GDM1 (cell line): ENCODE measurements around the gene SNRPA.
"Not testable (repeated sequence)": the region's sequence is repeated elsewhere in the genome, so short reads cannot be mapped to it uniquely, and the experiment has no call there.

ENCODE experiments used
- DNase-seq: peaks from one replicate; lab custom pipeline; 2025; lab: John Stamatoyannopoulos, UW

SNRPA gene

GRCh38 chr19:40777645-40777936 lies 26.6 kb downstream of the SNRPA start:
- DNase-seq, result no peak

GRCh38 chr19:40777937-40778705 lies 27.1 kb downstream of the SNRPA start, which contains the start of gene RAB4B:
TSS of gene RAB4B (plus strand) at chr19:40778247. CDS start at chr19:40778376, 129 bp downstream.
- peak; percentile 100 for DNase-seq

DNA sequence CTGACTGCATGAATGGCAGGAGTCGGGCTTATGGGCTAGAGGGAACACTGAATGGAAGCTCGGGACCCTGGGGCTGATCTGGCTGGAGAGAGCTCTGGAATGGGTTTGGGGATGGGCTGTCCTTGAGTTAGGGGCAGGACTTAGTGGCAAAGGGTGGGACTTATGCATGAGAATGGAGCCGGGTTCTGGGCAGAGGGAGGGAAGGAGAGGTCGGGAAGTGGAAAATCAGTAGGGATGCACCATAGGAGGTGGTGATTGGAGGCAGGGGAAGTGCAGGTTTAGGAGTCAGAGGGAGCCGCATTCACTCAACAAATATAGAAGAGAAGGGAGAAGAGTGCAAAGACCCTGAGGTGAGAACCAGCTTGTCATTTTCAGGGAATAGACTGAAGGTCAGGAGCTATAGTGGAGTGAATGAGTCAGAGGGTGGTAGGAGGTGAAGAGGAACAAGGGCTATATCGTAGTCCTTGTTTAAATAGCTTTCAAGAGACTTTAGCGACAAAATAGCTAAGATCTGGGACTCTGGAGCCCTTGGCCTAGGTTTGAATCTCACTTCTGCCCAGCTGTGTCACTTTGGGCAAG lies 27.8 kb downstream of the SNRPA start:
- no peak for DNase-seq

DNA sequence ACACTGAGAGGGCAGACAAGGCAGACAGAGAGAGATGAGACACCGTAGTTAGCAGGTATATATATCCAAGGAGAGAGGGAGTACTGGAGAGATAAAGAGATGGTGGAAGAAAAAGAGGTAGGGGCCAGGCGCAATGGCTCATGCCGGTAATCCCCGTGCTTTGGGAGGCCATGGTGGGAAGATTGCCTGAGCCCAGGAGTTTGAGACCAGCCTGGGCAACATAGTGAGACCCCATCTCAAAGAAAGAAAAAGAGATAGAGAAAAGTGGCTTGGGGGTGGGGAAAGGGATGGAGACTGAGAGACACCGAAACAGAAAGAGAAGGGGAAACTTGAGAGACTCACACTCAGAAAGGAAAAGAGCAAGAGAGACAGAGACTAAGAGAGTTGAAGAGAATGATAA lies 29.6 kb downstream of the SNRPA start:
- no peak for DNase-seq

DNA sequence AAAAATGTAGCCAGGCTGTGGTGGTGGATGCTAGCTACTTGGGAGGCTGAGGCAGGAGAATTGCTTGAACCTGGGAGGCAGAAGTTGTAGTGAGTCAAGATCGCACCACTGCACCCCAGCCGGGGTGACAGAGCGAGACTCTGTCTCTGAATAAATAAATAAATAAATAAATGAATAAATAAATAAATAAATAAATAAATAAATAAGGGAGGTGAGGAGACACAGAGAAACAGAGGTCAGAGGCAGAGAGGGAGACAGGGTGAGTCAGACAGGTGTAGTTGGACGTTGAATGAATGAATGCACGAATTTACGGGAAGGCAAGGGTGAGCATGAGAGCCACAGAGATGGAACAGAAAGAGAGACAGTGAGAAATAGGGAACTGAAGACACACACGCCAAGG lies 30.1 kb downstream of the SNRPA start:
- DNase-seq, result no peak

DNA sequence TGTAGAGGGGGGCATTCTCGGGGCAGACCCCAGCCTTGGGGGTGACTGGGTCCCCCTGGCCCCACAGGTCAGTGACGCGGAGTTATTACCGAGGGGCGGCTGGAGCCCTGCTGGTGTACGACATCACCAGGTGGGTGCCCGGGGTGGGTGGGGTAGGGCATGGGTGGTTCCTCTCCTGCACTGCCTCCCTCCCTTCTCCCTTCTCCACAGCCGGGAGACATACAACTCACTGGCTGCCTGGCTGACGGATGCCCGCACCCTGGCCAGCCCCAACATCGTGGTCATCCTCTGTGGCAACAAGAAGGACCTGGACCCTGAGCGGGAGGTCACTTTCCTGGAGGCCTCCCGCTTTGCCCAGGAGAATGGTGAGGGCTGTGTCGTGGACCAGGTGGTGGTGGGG lies 32.7 kb downstream of the SNRPA start:
- DNase-seq, result no peak

- DNase-seq, result not testable (repeated sequence)
These were observed 33.1 kb downstream of the SNRPA start for GRCh38 chr19:40784146-40784545.

GRCh38 chr19:40785526-40785925 lies 34.5 kb downstream of the SNRPA start:
- no peak for DNase-seq

DNA sequence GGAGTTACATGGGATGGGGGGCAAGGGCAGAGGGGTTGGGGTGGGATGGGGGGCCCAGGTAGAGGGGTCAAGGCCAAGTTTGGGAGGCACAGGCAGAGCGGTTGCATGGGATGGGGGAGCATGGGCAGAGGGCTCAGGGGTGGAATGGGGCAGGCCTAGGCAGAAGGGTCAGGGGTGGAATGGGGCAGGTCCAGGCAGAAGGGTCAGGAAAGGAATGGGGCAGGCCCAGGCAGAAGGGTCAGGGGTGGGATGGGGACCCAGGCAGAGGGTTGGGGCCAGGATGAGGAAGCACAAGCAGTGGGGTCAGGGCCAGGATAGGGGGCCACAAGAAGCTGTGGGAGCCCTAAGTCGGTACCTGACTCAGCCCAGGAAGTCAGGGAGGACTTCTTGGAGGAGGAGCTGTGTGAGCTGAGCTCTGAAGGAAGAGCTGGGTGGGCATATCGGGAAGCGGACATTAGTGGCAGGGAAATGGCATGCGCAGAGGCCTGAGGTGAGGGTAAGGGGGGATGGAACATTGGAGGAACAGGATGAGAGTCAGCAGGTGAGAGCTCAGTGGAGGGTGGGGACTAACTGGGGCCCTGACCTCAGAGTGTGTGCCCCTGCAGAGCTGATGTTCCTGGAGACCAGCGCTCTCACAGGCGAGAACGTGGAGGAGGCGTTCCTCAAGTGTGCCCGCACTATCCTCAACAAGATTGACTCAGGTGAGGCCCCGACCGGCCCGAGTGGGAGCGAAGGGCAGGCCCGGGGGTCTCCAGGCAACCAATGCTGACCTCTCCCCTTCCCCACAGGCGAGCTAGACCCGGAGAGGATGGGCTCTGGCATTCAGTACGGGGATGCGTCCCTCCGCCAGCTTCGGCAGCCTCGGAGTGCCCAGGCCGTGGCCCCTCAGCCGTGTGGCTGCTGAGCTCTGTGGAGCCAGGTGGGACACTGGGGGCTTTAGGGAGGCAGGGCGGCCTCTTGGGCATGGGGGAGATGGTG lies 35.3 kb downstream of the SNRPA start:
- DNase-seq, result no peak

GRCh38 chr19:40791349-40791748 lies 40.3 kb downstream of the SNRPA start:
- DNase-seq, result no peak

DNA sequence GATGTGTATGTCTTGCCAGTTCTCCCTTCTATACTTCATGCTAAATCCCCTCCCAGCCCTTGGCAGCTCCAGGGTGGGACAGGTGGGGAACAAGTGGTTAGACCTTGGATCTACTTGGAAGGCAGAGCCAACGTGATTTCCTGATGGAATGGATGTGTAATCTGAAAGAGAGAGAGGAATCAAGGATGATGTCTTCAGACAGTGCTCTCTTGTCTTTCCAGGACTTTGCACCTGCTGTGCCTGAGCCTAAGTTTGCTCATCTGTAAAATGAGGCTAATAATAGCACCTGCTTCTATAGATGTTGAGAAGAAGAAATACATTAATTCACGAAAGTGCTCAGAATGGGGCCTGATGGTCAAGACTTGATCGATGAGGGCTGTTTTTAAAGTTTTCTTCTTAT lies 41.0 kb downstream of the SNRPA start:
- no peak for DNase-seq

GRCh38 chr19:40797166-40797962 lies 46.4 kb downstream of the SNRPA start:
- DNase-seq, result no peak

- peak; percentile 46 for DNase-seq
These were observed 47.1 kb downstream of the SNRPA start for GRCh38 chr19:40797963-40798682.

- peak; percentile 99 for DNase-seq
These were observed 47.9 kb downstream of the SNRPA start, which contains the start of gene EGLN2 for GRCh38 chr19:40798683-40799557. TSS of gene EGLN2 (plus strand) at chr19:40799191. CDS start at chr19:40800573, 1,382 bp downstream.

- DNase-seq, result no peak
These were observed 48.7 kb downstream of the SNRPA start for GRCh38 chr19:40799558-40800338.

- DNase-seq, result no peak
These were observed 49.5 kb downstream of the SNRPA start for GRCh38 chr19:40800339-40800996.

GRCh38 chr19:40800997-40801377 lies 50.0 kb downstream of the SNRPA start:
- no peak for DNase-seq

GRCh38 chr19:40801426-40802299 lies 50.7 kb downstream of the SNRPA start:
- DNase-seq, result no peak
